HG02938 (cell line): Measurements from ENCODE around the gene AXDND1.
"Not testable (repeated sequence)": the region's sequence is repeated elsewhere in the genome, so short reads cannot be mapped to it uniquely, and the experiment has no call there.

ENCODE experiments used
- ATAC-seq: cut with Tn5 transposase; IDR thresholded peaks from one replicate; pipeline ENCODE4 v1.9.1; 2021; ENCODE audit warnings: mild to moderate bottlenecking, moderate library complexity; ENCODE audit not compliant: unreplicated experiment

The AXDND1 gene

GRCh38 chr1:179361631-179362030 is 4.1 kb upstream of the AXDND1 start:
- not testable (repeated sequence) for ATAC-seq

GRCh38 chr1:179366093-179366800 is 476 bp downstream of the AXDND1 start:
- peak; percentile 37 for ATAC-seq

GRCh38 chr1:179369751-179370341 is 4.1 kb downstream of the AXDND1 start:
- no peak for ATAC-seq

GRCh38 chr1:179372160-179372559 is 6.4 kb downstream of the AXDND1 start:
- ATAC-seq: no peak

- ATAC-seq: no peak
Observed at GRCh38 chr1:179376223-179376622, 10.5 kb downstream of the AXDND1 start.

- ATAC-seq: no peak
Observed at GRCh38 chr1:179380299-179380698, 14.5 kb downstream of the AXDND1 start.

GRCh38 chr1:179384027-179384426 is 18.3 kb downstream of the AXDND1 start:
- no peak for ATAC-seq

- no peak for ATAC-seq
Observed at GRCh38 chr1:179385510-179385909, 19.7 kb downstream of the AXDND1 start.

GRCh38 chr1:179393721-179394120 is 27.9 kb downstream of the AXDND1 start:
- ATAC-seq: no peak

GRCh38 chr1:179399399-179399798 is 33.6 kb downstream of the AXDND1 start:
- not testable (repeated sequence) for ATAC-seq

- ATAC-seq: not testable (repeated sequence)
Observed at GRCh38 chr1:179417760-179418159, 52.0 kb downstream of the AXDND1 start.

- not testable (repeated sequence) for ATAC-seq
Observed at GRCh38 chr1:179418706-179419105, 52.9 kb downstream of the AXDND1 start.

- no peak for ATAC-seq
Observed at GRCh38 chr1:179424610-179425009, 58.8 kb downstream of the AXDND1 start.

- ATAC-seq: no peak
Observed at GRCh38 chr1:179425186-179425585, 59.4 kb downstream of the AXDND1 start.

- ATAC-seq: no peak
Observed at GRCh38 chr1:179437171-179437570, 71.4 kb downstream of the AXDND1 start.

- not testable (repeated sequence) for ATAC-seq
Observed at GRCh38 chr1:179439646-179440045, 73.9 kb downstream of the AXDND1 start.

GRCh38 chr1:179440301-179440700 is 74.5 kb downstream of the AXDND1 start:
- ATAC-seq: not testable (repeated sequence)

GRCh38 chr1:179440971-179441370 is 75.2 kb downstream of the AXDND1 start:
- no peak for ATAC-seq

GRCh38 chr1:179441501-179441900 is 75.7 kb downstream of the AXDND1 start:
- ATAC-seq: no peak

- not testable (repeated sequence) for ATAC-seq
Observed at GRCh38 chr1:179442846-179443245, 77.1 kb downstream of the AXDND1 start.

GRCh38 chr1:179445593-179445992 is 79.8 kb downstream of the AXDND1 start:
- ATAC-seq: no peak

- no peak for ATAC-seq
Observed at GRCh38 chr1:179447489-179447888, 81.7 kb downstream of the AXDND1 start.
